ENCODE data around the gene RBBP8NL. TPM values are rescaled to one million over a fixed set of nuclear protein-coding genes. Genes with fewer than 3 reads are reported as not detected.

RBBP8NL gene
- total RNA-seq, 1 experiment from 2014 or later: 39.2 TPM

- CTCF ChIA-PET: interaction anchor here (0.9 kb wide), 1 partner anchor 17 kb away, joined by 4 read pairs; the partner anchor contains the start of gene RPS21
- no peaks in the 10 kb centered on the region for H3K27me3 Mint-ChIP-seq (ENCODE audit: insufficient read depth, unreplicated experiment)
- H3K9me3 Mint-ChIP-seq (ENCODE audit: unreplicated experiment): peaks cover 2% of the 10 kb centered on the region
- peaks cover 84% of the 10 kb centered on the region for H3K36me3 Mint-ChIP-seq (ENCODE audit: insufficient read depth, unreplicated experiment)
- no peaks in the 10 kb centered on the region for H3K9me3 ChIP-seq
- H3K27ac Mint-ChIP-seq (ENCODE audit: unreplicated experiment): no peak overlapping the region
- intact Hi-C loops (cut with micrococcal nuclease; ENCODE audit: unreplicated experiment): loop anchor here (10.0 kb wide), 1 partner anchor 259 kb away; the partner anchor contains the start of genes PSMA7 and SS18L1
- no peaks in the 10 kb centered on the region for H3K27me3 ChIP-seq (replicated peaks; ENCODE audit: control insufficient read depth, insufficient read depth, low read length)
- no peak for DNase-seq
- no peak overlapping the region for H3K4me3 Mint-ChIP-seq (ENCODE audit: unreplicated experiment)
- H3K4me1 Mint-ChIP-seq (ENCODE audit: low read depth, unreplicated experiment): peaks cover 16% of the 10 kb centered on the region
- peaks cover 9% of the 10 kb centered on the region for H3K36me3 ChIP-seq (ENCODE audit: control insufficient read depth, insufficient read depth, low read length)
- TF ChIP-seq CTCF (IDR thresholded peaks at IDR 0.05; ENCODE audit: insufficient read depth in 1 of 2, low read depth in 1 of 2, low read length in 1 of 2, severe bottlenecking in 1 of 2, unreplicated experiment in 1 of 2): no peak
- no peak overlapping the region for H3K4me3 ChIP-seq (ENCODE audit: low read depth, low read length)
- H3K4me1 ChIP-seq: peaks cover 25% of the 10 kb centered on the region
- no TSS peak for BruUV-seq (replicated peaks)
- POLR2A ChIA-PET: no interaction called here
Measured at GRCh38 chr20:62403331-62403730, 24.0 kb downstream of the RBBP8NL start.

- no TSS peak for BruUV-seq (replicated peaks)
- H3K27ac Mint-ChIP-seq (ENCODE audit: unreplicated experiment): no peak overlapping the region
- Histone ChIP-seq H3K4me3 (ENCODE audit: low read depth, low read length) (no peak overlapping the region), H3K27me3 (replicated peaks; ENCODE audit: control insufficient read depth, insufficient read depth, low read length) (no peaks in the 10 kb centered on the region), H3K4me1 (peaks cover 18% of the 10 kb centered on the region), H3K9me3 (no peaks in the 10 kb centered on the region), H3K36me3 (ENCODE audit: control insufficient read depth, insufficient read depth, low read length) (peaks cover 9% of the 10 kb centered on the region)
- ChIA-PET CTCF (interaction anchor here (0.9 to 2.3 kb wide), 2 partner anchors 12 to 16 kb away, joined by 4 to 8 read pairs; partner anchors contain the start of gene RPS21), POLR2A (interaction anchor here (0.9 kb wide), 1 partner anchor 16 kb away, joined by 3 read pairs; the partner anchor contains the start of gene RPS21)
- H3K4me1 Mint-ChIP-seq (ENCODE audit: low read depth, unreplicated experiment): peaks cover 14% of the 10 kb centered on the region
- peaks cover 84% of the 10 kb centered on the region for H3K36me3 Mint-ChIP-seq (ENCODE audit: insufficient read depth, unreplicated experiment)
- H3K4me3 Mint-ChIP-seq (ENCODE audit: unreplicated experiment): no peak overlapping the region
- no peaks in the 10 kb centered on the region for H3K27me3 Mint-ChIP-seq (ENCODE audit: insufficient read depth, unreplicated experiment)
- peaks cover 9% of the 10 kb centered on the region for H3K9me3 Mint-ChIP-seq (ENCODE audit: unreplicated experiment)
- intact Hi-C loops (cut with micrococcal nuclease; ENCODE audit: unreplicated experiment): loop anchor here (10.0 kb wide), 1 partner anchor 258 kb away; the partner anchor contains the start of genes PSMA7 and SS18L1
- no peak for DNase-seq
- no peak for TF ChIP-seq CTCF (IDR thresholded peaks at IDR 0.05; ENCODE audit: insufficient read depth in 1 of 2, low read depth in 1 of 2, low read length in 1 of 2, severe bottlenecking in 1 of 2, unreplicated experiment in 1 of 2)
Measured at GRCh38 chr20:62402456-62403150, 24.7 kb downstream of the RBBP8NL start.

- Mint-ChIP-seq H3K27ac (ENCODE audit: unreplicated experiment) (no peak overlapping the region), H3K36me3 (ENCODE audit: insufficient read depth, unreplicated experiment) (peaks cover 84% of the 10 kb centered on the region), H3K4me3 (ENCODE audit: unreplicated experiment) (no peak overlapping the region), H3K4me1 (ENCODE audit: low read depth, unreplicated experiment) (peaks cover 14% of the 10 kb centered on the region), H3K27me3 (ENCODE audit: insufficient read depth, unreplicated experiment) (no peaks in the 10 kb centered on the region), H3K9me3 (ENCODE audit: unreplicated experiment) (peaks cover 13% of the 10 kb centered on the region)
- POLR2A ChIA-PET: no interaction called here
- intact Hi-C loops (cut with micrococcal nuclease; ENCODE audit: unreplicated experiment): loop anchor here (10.0 kb wide), 1 partner anchor 257 kb away; the partner anchor contains the start of genes PSMA7 and SS18L1
- peaks cover 15% of the 10 kb centered on the region for H3K4me1 ChIP-seq
- no peaks in the 10 kb centered on the region for H3K9me3 ChIP-seq
- H3K4me3 ChIP-seq (ENCODE audit: low read depth, low read length): no peak overlapping the region
- DNase-seq: no peak
- BruUV-seq (replicated peaks): no TSS peak
- H3K27me3 ChIP-seq (replicated peaks; ENCODE audit: control insufficient read depth, insufficient read depth, low read length): no peaks in the 10 kb centered on the region
- no peak for TF ChIP-seq CTCF (IDR thresholded peaks at IDR 0.05; ENCODE audit: insufficient read depth in 1 of 2, low read depth in 1 of 2, low read length in 1 of 2, severe bottlenecking in 1 of 2, unreplicated experiment in 1 of 2)
- CTCF ChIA-PET: interaction anchor here (2.3 kb wide), 2 partner anchors 10 to 19 kb away, joined by 8 to 11 read pairs; no protein-coding TSS in a partner anchor
- peaks cover 9% of the 10 kb centered on the region for H3K36me3 ChIP-seq (ENCODE audit: control insufficient read depth, insufficient read depth, low read length)
Measured at GRCh38 chr20:62401331-62401779, 26.0 kb downstream of the RBBP8NL start.
